Raji (cell line): ENCODE results near the gene SLC26A2.

Experiments
- POLR2A ChIP-seq: IDR thresholded peaks from 2 replicates; pipeline ENCODE4 v1.6.1; 2011; ENCODE audit warnings: low read depth, low read length, control low read depth; ENCODE audit not compliant: insufficient read depth

The SLC26A2 gene

DNA sequence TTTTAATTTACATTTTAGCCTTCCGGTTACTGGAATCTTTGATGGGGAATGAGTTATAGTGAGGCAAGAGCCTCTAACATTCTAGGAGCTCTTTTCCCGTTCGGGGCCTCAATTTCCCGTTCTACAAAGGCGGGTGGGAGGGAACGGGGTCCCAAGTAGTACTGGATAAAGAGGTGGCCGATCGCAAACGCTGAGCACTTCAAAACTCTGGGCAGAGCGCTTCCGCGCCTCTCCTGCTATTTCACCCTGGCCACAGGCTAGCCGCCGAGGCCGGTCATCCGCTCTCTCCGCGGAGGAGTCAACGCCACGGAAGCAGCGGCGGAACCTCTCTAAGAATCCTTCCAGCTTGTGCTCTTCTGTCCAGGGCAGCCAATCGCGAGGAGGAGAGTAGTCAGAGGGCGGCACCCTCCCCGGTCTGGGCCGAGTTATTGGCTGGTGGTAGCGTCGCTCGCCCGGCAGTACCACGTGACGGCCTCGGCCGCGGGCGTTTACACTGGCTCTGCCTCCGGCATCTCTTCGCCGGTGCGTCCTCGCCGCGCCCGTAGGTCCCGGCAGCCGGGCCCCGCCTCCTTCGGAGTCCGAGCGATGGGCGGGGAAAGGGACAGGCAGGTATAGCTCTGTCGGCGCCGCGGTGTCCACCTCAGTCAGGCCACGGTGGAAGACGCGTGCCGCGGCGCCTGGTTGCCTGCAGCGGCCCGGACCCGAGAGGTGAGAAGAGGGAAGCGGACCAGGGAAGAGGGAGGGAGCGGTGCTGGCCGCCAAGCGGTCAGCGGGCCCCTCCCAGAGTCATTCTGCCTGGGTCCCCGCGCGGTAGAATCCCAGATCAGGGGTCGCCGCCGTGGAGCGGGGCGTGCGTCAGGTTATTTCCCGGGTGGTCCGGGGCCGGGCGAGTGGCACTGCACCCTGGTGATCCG, at the start of gene SLC26A2:
Gene SLC26A2, plus strand, starts transcription at position 487 of the 914 bp plus-strand sequence. CDS start 16,895 bp downstream, outside the sequence.
- TF ChIP-seq POLR2A, result peak; percentile 89

DNA sequence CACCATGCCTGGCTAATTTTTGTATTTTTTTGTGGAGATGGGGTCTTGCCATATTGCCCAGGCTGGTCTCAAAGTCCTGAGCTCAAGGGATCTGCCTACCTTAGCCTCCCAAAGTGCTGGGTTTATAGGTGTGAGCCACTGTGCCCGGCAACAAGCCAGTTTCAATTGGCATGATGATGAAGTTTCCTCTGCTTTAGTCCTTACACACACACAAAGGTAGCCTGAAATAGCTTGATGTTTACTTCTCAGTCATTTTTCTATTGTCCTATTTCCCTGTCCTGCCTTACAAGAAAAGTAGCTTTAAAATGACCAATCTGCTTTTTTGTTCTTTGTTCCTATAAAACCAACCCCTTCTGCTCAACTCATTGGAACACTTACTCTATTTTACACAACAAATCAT, 49.5 kb upstream of the SLC26A2 start:
- no peak for TF ChIP-seq POLR2A

DNA sequence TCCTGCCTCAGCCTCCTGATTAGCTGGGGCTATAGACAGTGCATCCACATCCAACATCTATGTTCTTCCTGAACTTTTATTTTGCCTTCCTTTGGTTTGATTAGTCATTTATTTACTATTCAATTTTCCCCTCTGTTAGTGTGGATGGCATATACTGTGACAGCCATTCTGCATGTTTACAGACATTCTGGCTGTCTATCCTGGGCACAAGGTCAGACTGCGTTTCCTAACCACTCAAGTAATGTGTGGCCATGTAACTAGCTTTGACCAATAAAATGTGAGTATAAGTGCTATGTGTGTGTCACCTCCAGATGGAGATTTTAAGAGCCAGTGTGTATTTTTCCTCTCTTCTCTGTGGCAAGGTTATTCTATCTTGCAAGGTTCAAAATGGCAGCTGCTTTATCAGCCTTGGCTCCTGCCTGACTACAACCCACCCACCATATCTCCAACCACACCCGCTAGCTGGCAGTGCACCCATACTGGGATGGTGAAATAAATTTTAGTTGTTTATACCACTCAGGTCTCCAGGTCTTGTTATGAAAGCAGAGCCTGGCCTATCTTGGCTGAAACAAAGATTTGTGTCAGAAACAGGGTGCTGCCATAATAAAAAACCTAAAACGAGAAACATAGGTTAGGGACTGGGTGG, 48.2 kb upstream of the SLC26A2 start:
- no peak for TF ChIP-seq POLR2A

DNA sequence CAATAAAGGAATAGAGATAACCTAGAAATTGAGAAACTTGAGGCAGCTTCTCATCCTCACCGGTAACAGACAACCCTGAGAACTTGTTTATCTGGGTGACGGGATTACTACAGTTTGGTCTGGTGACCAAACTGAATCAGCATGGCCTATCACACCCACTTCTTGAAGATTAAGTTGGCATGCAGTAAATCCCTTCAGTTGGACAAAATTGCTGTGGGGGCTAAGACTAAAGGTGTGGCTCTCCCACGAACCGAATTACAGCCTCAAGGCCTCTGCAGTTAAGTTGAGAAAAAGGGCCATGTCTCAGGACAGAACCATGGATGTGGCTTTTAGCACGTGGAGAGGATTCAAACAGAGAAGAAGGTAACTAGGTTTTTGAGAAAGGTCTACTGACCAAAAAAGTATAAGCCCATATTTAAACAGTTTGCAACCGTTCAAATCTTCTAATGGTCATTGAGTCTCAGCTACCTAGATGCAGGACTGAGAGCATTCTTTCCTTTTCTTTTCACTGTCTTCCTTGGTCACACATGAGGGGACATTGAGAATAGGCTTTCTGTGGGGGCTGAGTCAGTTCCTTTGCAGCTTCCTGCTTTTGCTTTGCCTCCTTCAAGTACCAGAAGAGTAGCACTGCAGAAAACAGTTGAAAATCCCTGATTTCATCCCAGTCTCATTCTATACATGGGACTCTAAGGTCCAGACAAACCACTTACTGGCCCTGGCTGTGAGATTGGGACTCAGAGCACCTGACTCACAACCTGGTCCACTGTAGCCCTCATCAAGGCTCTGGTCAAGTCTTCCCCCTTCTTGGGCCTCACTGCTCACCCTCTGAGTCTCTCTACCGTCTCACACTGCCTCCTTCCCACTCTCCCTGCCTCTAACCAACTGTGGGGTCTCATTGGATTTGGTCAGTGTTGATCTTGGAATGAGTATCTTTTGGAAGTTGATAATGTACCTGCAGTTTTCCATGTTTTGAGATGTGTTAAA, 46.8 kb upstream of the SLC26A2 start:
- no peak for TF ChIP-seq POLR2A

DNA sequence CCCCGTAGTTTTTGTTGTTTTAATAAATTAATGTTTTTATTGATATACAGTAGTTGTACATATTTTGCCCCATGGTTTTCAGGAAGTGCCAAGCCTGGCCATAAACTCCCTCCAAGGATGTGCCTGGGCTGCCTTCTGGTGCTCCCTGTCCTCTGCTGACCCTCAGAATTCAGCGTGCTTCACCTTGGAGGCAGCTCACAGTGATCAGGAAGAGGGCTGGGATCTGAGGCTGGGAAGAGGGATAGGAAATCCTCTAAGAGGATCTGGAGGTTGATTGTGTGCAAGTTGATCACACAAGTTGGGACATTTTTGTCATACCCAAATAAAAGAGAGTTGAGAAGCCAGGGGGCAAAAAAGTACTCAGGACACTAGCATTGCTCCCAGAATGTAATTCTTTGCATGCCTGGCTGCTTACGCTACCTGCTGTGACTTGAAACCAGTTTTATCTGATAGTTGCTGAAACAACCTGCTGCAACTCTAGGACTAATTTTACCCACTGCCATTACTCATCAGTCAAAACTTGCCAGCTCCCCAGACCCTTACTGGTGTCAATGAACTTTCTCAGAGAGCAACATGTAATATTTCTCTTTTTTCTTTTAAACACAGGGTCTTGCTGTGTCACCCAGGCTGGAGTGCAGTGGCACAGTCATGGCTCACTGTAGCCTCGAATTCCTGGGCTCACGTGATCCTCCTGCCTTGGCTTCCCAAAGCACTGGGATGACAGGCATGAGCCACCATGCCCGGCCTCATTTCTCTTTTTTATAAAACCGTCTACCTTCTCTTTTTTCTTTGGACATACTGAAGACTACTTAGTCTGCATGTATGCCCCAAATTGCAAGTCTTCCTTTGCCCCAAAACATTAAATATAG, 44.9 kb upstream of the SLC26A2 start:
- no peak for TF ChIP-seq POLR2A

DNA sequence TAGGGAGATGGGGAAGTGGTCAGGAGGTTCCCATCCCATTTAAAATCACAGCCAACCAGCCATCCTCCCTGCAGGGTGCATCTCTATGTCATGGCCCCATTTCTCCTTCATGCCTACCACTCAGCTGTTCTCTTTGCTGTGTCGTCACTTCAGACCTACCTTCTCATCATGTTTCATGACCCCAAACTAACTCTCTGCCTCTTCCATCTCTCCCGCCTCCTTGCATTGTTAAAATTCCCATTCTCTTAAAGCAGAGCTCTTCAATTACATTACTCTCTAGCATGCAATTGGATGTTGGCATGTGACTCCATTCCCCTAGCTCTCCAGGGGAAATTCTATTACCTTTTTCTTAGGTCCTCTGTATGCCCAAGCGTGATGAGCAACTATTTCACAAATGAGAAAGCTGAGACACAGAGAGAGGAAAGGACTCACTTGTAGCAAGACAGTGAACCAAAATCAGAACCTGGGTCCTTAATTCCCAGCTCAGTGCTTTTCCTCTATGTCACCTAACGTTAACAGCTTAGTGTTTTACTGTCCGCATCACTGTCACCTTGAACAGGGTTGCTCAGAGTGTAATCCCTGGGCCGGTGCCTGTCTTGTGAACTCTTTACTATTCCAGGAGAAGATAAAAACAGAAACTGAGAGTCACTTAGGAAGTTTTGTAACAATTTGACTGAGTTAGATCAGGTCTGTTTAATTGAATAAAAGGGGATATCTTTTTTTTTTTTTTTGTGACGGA, 44.1 kb upstream of the SLC26A2 start:
- no peak for TF ChIP-seq POLR2A

DNA sequence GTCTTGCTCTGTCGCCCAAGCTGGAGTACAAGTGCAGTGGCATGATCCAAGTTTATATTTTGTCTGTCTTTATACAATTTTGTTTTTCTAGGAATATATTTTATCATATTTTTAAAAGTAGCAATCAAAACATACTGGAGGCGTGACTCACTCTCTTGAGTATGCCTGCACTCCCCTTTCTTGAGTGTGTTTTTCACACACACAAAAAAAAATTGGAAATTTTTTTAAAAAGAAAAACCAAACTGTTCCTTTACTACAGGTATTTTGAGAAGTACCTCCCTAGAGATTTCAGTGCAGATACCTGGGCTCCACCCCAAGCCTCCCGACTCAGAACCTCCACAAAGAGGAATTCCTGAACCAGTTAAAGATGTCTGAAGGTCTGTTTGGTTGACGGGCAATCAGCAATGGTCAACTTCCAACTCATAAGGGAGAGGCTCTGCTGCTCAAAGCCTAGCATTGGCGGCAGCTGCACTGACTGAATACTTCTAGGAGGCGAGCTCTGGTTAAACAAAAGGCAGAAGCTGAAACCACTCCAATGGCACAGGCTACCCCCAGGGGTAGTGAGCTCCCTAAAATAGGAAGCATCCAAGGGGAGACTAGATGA, 43.4 kb upstream of the SLC26A2 start:
- no peak for TF ChIP-seq POLR2A

DNA sequence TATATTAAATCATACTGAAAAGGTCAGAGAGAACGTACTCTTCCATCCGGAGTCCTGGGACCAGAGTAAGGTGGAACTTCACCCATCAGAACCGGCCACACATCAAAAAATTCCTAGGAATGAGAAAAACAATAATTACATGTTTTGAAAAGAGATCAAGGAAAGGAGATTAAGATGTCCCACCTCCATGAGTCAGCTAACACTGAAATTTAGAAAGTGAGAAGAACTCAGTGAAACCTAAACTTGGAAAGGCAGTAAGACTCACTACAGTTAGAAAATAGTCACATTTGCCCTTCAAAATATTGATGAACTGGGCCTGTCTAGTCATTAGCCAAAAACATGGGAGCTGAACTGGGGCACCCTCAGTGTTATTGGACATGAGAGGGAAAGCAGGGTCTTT, 39.0 kb upstream of the SLC26A2 start:
- no peak for TF ChIP-seq POLR2A

DNA sequence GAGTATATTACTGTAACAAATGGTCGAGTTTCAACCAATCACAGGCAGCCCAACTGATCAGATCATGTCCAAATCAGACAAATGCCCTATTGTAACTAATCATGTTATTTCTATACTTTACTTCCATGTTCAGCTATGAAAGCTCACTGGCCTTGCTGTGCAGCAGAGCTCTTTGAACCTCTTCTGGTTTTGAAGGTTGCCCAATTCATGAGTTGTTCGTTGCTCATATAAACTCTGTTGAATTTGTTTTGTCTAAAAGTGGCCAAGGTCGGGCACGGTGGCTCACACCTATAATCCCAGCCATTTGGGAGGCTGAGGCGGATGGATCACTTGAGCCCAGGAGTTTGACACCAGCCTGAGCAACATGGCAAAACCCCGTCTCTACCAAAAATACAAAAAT, 37.6 kb upstream of the SLC26A2 start:
- no peak for TF ChIP-seq POLR2A

DNA sequence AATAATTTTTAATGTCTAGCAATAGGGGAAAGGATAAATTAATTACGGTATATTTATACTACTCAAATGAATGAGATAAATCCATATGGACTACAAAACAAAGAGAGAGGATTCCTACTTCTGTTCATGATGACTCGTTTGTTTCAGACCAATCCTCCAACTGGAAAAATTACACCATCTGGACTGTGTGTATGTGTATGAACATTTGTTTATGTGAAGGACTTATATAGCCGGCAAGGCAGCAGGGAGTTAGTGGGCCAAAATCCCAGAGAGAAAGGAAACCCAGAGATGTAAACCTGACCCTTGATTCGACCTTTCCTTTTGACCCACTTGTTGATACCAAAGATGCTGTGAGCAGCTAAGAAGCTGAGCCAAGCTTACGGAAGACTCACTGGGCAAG, 36.1 kb upstream of the SLC26A2 start:
- TF ChIP-seq POLR2A, result no peak

DNA sequence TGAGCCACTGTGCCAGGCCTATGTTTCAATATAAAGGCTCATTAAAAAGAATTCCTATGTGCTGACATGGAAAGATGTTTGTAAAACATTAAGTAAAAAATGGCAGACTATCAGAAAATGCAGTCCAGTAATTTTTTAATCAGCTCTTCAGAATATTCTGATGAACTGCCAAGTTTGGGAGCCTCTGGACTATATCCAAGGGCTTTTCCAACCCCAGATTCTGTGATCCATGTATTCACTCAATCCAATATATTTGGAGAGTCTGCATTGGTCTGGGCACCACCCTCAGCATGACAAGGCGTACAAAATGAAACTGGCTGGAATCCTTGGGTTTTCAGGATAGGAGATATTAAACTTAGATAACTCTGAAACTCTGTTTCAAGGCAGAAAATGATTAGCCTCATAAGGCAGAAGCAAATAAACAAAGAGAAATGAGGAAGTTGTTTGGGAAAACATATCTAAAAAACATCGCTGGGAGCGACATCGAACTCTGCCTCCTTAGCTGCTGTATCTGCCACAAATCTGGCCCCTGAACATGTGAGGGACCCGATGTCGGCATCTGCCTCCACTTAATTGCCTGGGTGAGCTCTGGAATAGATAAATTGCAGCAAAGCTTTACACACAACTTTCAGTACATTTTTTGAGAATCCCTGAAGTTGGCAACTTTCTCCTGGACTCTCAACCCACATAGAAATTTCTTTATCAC, 30.4 kb upstream of the SLC26A2 start:
- TF ChIP-seq POLR2A, result no peak

DNA sequence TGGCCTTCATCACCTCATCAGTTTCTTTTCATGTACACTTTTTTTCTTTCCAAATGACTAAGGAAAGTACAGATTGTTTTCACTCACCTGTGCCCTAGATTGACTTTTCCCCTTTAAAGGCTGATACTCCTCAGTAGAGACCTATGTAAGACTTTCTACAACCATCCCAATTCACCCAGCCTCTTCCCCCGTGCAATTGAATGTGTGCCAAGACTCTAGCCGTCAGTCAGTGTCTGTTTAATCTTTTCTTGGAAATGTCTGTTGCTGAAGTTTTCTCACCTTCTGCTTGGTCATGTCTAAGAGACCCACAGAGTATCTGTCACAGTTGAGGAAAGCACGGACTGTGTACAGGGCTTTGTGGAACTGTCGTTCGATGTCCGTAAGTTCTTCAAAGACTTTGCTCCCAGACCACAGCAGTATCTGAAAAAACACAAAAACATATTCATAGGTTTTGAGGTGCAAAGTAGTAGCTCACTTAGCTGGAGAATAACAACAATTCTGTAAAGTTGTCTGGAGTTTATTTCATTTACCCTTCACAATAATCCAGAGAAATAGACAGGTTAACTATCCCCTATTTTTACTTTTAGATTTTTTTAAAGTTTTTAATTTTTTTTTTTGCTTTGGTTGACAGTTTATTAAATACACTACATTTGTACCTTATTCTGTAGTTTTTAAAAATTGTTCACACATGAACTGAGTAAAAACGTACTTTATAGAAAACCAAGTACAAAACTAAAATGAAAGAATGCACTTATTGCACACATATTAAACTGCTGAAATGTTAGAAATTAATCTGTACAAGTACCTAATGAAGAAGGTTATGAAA, 29.6 kb upstream of the SLC26A2 start:
- TF ChIP-seq POLR2A, result no peak
